ENCODE data around the gene ST8SIA5. TPM values are rescaled to one million over a fixed set of nuclear protein-coding genes. Genes with fewer than 3 reads are reported as not detected.

Gene ST8SIA5
- total and polyA plus RNA-seq, 2 of the 4 experiments (the other 2 are of a cell fraction) = 0.03 TPM; not detected in 1

GRCh38 chr18:46704816-46705215, 52.0 kb downstream of the ST8SIA5 start:
- Histone ChIP-seq H2BK120ac (ENCODE audit: low read depth, low read length) (no peak overlapping the region), H4K8ac (ENCODE audit: low read depth in 2 of 2, low read length in 2 of 2) (no peak overlapping the region), H3K14ac (replicated peaks; ENCODE audit: low read depth, low read length) (no peak overlapping the region), H3K79me1 (ENCODE audit: low read depth in 1 of 2, low read length in 2 of 2) (no peaks in the 10 kb centered on the region), H3K23ac (ENCODE audit: low read depth, low read length) (no peak overlapping the region), H3K4ac (ENCODE audit: low read depth, low read length) (no peak overlapping the region), H3K9ac (ENCODE audit: low read depth, low read length) (no peak overlapping the region), H3K4me1 (ENCODE audit: control insufficient read depth, insufficient read depth, low read length) (no peaks in the 10 kb centered on the region), H2BK20ac (ENCODE audit: low read depth, low read length) (no peak overlapping the region), H3K27ac (ENCODE audit: insufficient read depth, low read length) (no peak overlapping the region), H3K9me3 (ENCODE audit: control insufficient read depth, insufficient read depth, low read length) (no peaks in the 10 kb centered on the region), H3K18ac (ENCODE audit: low read depth, low read length) (no peak overlapping the region), H3K36me3 (ENCODE audit: control insufficient read depth, insufficient read depth, low read length) (no peaks in the 10 kb centered on the region), H2BK5ac (ENCODE audit: low read depth, low read length, poor library complexity, severe bottlenecking) (no peak overlapping the region), H3K4me3 (ENCODE audit: insufficient read depth, low read depth, low read length) (no peak overlapping the region), H3K4me2 (ENCODE audit: low read depth, low read length) (no peak overlapping the region), H3K56ac (ENCODE audit: extremely low read depth, insufficient read depth, low read length) (no peak overlapping the region), H2AK5ac (ENCODE audit: low read depth, low read length) (no peak overlapping the region), H3K9me1 (ENCODE audit: insufficient read depth, low read length) (no peaks in the 10 kb centered on the region), H4K20me1 (ENCODE audit: insufficient read depth, low read length) (no peaks in the 10 kb centered on the region), H4K5ac (ENCODE audit: low read depth, low read length) (no peak overlapping the region), H2AFZ (replicated peaks; ENCODE audit: low read length, poor library complexity) (no peak overlapping the region), H4K91ac (ENCODE audit: insufficient read depth, low read depth, low read length) (no peak overlapping the region), H2AK9ac (replicated peaks; ENCODE audit: low read depth, low read length, poor library complexity) (no peak overlapping the region), H3K27me3 (ENCODE audit: control insufficient read depth, insufficient read depth, low read length) (no peaks in the 10 kb centered on the region; the same call in 1 of the 2 replicates), H2BK15ac (ENCODE audit: low read depth, low read length) (no peak overlapping the region)
- ChIA-PET POLR2A (ENCODE audit: unreplicated experiment) (no interaction called here), CTCF (no interaction called here)
- 20% methylated on average over 1 of the region's 4 CpGs; no CpG with 5 or more reads in 1 of the 2 experiments for whole genome bisulfite sequencing, 2 experiments (ENCODE audit: extremely low coverage in 2 of 2, insufficient read length in 1 of 2)
- intact Hi-C loops (cut with micrococcal nuclease) = no loop called here
- DNase-seq (no peak), ATAC-seq (ENCODE audit: low read depth) (no peak)
- dilution Hi-C loops (cut with HindIII; ENCODE audit: low sequenced_read_pairs, unreplicated experiment) = no loop called here
- no peak for TF ChIP-seq FOS (IDR thresholded peaks at IDR 0.05; ENCODE audit: low read depth, low read length)
- TF ChIP-seq ELK1 (IDR thresholded peaks at IDR 0.05; ENCODE audit: borderline replicate concordance, low read depth, low read length) = no peak
- in situ Hi-C loops (cut with MboI; ENCODE audit: low sequenced_read_pairs) = no loop called here
- BruUV-seq (replicated peaks) = no TSS peak
